Frontal cortex (tissue), 4 donors: ENCODE data around the gene IL10RA. TPM values are rescaled to one million over a fixed set of nuclear protein-coding genes. Genes with fewer than 3 reads are reported as not detected.
"Not testable (repeated sequence)": the region's sequence is repeated elsewhere in the genome, so short reads cannot be mapped to it uniquely, and the experiment has no call there.

Experiments
- DNase-seq, 2 donors: peaks; one replicate each; pipeline ENCODE4 v3.0.0; 2012; ENCODE audit warnings: low spot score in 2 of 2
- FAIRE-seq: peaks from 2 replicates; lab custom pipeline; 2012; peaks lifted over from hg19 to GRCh38; lab: Jason Lieb, UNC
- total RNA-seq: library from RNA; depleted of rRNA; stranded (reverse); fragments of >200 nt; gene quantifications from one replicate; pipeline ENCODE4 v1.2.3, GENCODE V29; 2014
- donor health status: control.
- donor health status: control.
- donor health status: control.

IL10RA gene
- total RNA-seq, 1 donor from 2014 or later = 2.0 TPM

GRCh38 chr11:117959438-117960149 lies 26.6 kb upstream of the IL10RA start:
- FAIRE-seq (no peak), DNase-seq (no peak)

- FAIRE-seq (no peak), DNase-seq (no peak)
Observed at GRCh38 chr11:117960406-117960805, 25.8 kb upstream of the IL10RA start.

- DNase-seq (no peak), FAIRE-seq (no peak)
Observed at GRCh38 chr11:117961896-117962295, 24.3 kb upstream of the IL10RA start.

- DNase-seq (no peak), FAIRE-seq (no peak)
Observed at GRCh38 chr11:117962826-117963225, 23.4 kb upstream of the IL10RA start.

GRCh38 chr11:117966908-117967307 lies 19.3 kb upstream of the IL10RA start:
- DNase-seq (no peak), FAIRE-seq (no peak)

- no peak for FAIRE-seq
Observed at GRCh38 chr11:117969160-117969991, 16.8 kb upstream of the IL10RA start.

GRCh38 chr11:117970400-117971024 lies 15.7 kb upstream of the IL10RA start:
- no peak for FAIRE-seq
- no peak for DNase-seq

More at GRCh38 chr11:117969160-117969991, 16.8 kb upstream of the IL10RA start:
- no peak for DNase-seq

GRCh38 chr11:117972044-117972443 lies 14.2 kb upstream of the IL10RA start:
- no peak for FAIRE-seq
- no peak for DNase-seq

GRCh38 chr11:117972629-117973502 lies 13.3 kb upstream of the IL10RA start:
- no peak for DNase-seq
- FAIRE-seq = no peak

- FAIRE-seq (no peak), DNase-seq (no peak)
Observed at GRCh38 chr11:117973503-117973860, 12.7 kb upstream of the IL10RA start.

- FAIRE-seq = no peak
- DNase-seq = no peak
Observed at GRCh38 chr11:117976445-117976844, 9.7 kb upstream of the IL10RA start.

GRCh38 chr11:117977029-117977428 lies 9.2 kb upstream of the IL10RA start:
- no peak for FAIRE-seq
- no peak for DNase-seq

- FAIRE-seq, DNase-seq: not testable (repeated sequence)
Observed at GRCh38 chr11:117977612-117978264, 8.5 kb upstream of the IL10RA start.

- FAIRE-seq = not testable (repeated sequence)
Observed at GRCh38 chr11:117978291-117978910, 7.8 kb upstream of the IL10RA start.

GRCh38 chr11:117978991-117979390 lies 7.2 kb upstream of the IL10RA start:
- DNase-seq = no peak
- FAIRE-seq = no peak

More at GRCh38 chr11:117978291-117978910, 7.8 kb upstream of the IL10RA start:
- DNase-seq = not testable (repeated sequence)

- FAIRE-seq (no peak), DNase-seq (no peak)
Observed at GRCh38 chr11:117979481-117980211, 6.5 kb upstream of the IL10RA start.

- FAIRE-seq = no peak
- no peak for DNase-seq
Observed at GRCh38 chr11:117980280-117980679, 5.9 kb upstream of the IL10RA start.

GRCh38 chr11:117980720-117981119 lies 5.5 kb upstream of the IL10RA start:
- no peak for DNase-seq
- FAIRE-seq = no peak
